ENCODE results near the gene CRADD.
A peak's percentile ranks its signal among the peaks of the same experiment; 100 is the strongest.

CRADD gene

GRCh38 chr12:93804392-93805179 lies 127.4 kb downstream of the CRADD start:
- no peak for DNase-seq

GRCh38 chr12:93805736-93806141 lies 128.6 kb downstream of the CRADD start:
- no peak for DNase-seq

- DNase-seq = no peak
These were observed 130.2 kb downstream of the CRADD start for GRCh38 chr12:93807354-93807753.

- DNase-seq = no peak
These were observed 131.2 kb downstream of the CRADD start for GRCh38 chr12:93808169-93808899.

- no peak for DNase-seq
These were observed 135.5 kb downstream of the CRADD start for GRCh38 chr12:93812626-93813025.

- DNase-seq = no peak
These were observed 136.0 kb downstream of the CRADD start for GRCh38 chr12:93813186-93813585.

- peak in 44 of 56 donors; percentile 4 to 80 (median 40) for DNase-seq
These were observed 137.0 kb downstream of the CRADD start for GRCh38 chr12:93813972-93814821.

DNA sequence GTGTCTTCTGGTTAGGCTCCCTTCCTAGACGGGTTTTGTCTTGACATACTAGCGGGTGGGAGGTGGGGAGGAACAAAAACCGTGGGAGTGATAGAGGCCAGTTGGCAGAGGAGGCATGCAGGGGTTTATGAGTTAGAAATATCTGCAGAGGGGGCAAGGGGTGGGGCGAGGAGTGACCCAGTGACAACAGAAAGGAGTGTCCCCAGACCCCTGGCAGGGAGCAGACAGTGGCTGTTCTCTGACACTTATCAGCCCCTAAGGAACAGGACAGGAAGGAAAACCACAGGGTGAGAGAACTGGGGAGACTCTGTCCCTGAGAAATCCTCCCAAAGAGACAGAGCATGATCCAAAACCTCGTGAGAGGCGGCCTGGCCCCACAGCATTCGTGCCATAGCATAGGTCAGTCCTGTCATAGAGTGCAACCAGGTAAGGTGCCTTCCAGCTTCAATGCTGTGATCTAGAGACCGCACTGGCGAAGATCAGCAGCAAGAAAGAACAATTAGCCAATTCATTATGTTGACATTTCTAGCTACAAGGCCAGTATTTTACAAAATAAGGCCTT lies 141.4 kb downstream of the CRADD start:
- peak in 1 of 56 donors; percentile 9 for DNase-seq

DNA sequence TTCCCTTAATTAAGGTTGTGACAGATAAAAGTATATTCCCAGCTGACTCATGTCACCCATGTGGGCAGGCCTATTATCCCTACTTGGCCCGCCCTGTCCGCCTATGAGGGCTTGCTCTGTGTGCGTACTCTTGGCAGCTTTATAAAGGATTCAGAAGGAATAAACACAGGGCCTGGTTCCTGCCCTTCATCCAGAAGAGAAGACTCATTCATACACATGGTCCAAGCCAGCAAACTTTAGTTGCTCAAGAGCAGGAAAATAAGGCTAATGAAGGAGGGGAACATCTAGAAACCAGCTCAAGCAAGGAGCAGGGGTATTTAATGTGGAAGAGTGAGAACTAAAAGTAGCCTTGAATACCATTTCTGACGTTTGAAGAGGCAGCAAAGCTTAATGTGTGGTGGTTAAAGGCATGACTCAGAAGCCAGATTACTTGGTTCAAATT lies 141.9 kb downstream of the CRADD start:
- peak in 41 of 56 donors; percentile 10 to 82 (median 49) for DNase-seq

GRCh38 chr12:93823616-93824391 lies 146.6 kb downstream of the CRADD start:
- peak in 2 of 56 donors; percentile 13 to 40 for DNase-seq

GRCh38 chr12:93824514-93825500 lies 147.6 kb downstream of the CRADD start:
- DNase-seq = no peak

DNA sequence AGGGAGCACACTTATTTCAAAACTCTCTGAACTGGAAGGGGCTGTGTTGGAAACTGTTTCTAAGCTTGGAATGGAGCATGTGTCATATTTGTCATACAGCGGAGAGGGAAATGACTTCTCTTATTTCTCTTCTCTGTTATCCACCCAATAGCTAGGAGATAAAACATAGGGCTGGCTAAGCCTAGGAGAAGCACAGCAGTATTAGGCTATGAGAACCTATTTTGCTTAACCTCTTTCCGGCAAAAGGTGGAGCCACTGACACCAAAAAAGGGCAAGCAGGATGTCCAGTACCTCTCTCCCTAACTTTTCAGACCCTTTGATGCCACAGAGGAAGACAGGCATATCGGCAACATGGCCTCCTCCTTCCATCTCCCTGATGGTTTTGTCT lies 148.3 kb downstream of the CRADD start:
- DNase-seq = no peak

- DNase-seq = peak in 1 of 56 donors; percentile 9
These were observed 148.9 kb downstream of the CRADD start for GRCh38 chr12:93825931-93826555.

DNA sequence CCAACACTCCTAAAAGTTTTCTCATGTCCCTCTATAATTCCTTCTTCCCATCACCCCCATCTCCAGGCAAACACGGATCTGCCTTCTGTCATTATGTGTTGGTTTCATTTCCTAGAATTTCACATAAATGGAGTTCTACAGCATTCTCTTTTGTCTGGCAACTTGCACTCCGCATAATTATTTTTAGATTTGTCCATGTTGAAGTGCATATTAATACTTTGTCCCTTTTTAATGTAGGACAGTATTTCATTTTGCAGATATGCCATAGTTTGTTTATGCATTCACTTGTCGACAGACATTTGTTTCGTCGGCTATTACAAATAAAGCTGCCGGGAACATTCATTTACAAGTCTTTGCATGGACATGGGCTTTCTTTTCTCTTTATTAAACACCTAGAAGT lies 150.0 kb downstream of the CRADD start:
- no peak for DNase-seq

GRCh38 chr12:93827669-93828068 lies 150.5 kb downstream of the CRADD start:
- DNase-seq = no peak

DNA sequence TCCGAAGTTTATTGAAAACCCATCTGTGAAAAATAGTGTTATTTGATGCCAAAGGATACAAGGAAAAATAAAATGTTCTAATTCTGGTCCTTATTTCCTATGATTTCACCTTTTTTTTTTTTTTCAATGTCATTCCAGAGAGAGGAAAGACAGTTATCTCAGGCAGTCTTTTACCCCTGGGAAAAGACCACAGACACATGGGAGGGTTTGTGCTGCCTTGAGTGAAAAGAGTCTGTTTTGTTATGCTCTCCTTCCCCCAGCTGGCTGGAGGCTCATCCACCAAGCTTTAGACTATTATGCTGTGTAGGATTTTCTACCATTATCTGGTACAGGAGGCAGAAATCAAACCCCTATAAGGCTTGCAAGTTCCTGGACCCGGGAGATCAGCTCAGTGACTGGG lies 151.8 kb downstream of the CRADD start:
- DNase-seq = peak in 5 of 56 donors; percentile 5 to 48 (median 9)

DNA sequence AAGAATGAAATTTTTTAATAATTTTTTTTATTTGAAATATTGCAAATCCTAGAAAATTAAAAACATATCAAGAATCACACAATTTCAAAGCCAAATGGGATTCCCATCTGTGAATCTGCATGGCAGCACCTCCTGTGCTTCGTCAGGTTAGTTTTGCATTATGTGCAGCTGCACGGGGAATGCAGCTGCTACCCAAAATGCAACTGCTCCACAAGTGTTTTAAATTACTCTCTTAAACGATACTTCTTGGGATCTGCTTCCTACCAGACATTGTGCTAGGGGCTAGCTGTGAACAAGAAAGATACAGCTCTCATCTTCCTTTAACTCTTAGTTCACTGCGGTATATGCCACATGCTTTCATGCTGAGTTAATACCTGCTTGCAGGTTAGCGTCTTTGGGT lies 154.2 kb downstream of the CRADD start:
- no peak for DNase-seq

GRCh38 chr12:93832131-93832530 lies 155.0 kb downstream of the CRADD start:
- no peak for DNase-seq

DNA sequence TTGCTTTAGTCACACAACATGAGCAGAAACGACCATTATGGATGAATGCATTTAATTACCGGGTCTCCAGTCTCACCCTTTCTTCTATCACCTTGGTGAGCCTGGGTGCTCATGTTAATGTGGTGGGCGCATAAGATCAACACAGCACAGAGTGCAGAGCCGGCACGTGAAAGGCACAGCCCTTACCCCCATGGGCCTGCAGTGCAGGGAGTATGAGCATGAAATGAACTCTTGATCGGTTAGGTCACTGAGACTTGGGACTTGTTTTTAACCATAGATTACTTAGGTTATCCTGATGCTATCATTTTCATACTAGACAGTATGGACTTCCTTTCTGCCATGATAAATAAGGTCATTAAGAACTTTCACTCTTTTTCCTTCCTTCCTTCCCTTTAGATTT lies 156.8 kb downstream of the CRADD start:
- no peak for DNase-seq
